IMR-90 (cell line): Measurements from ENCODE around the gene ZNF2. TPM values are rescaled to one million over a fixed set of nuclear protein-coding genes. Genes with fewer than 3 reads are reported as not detected.
A peak's percentile ranks its signal among the peaks of the same experiment; 100 is the strongest.

Source experiments
- ATAC-seq: fragments of 200-7000 bp; cut with Tn5 transposase; 2 replicates; pipeline ENCODE4 v1.9.1; 2020; ENCODE audit warnings: low read depth, mild to moderate bottlenecking, moderate library complexity
- BruUV-seq: library from RNA; stranded (reverse); fragments of 400-500 nt; replicated peaks from 2 replicates; lab custom pipeline; 2021; lab: Mats Ljungman, UMichigan
- CTCF ChIA-PET: fragments of 300-600 bp; formaldehyde crosslinking; extraction: SDS; loops from one replicate; lab custom pipeline; 2021; ENCODE audit warnings: antibody characterized with exemption; lab: Yijun Ruan, JAX
- POLR2A ChIA-PET: fragments of 300-600 bp; sonication (Branson Sonifier 250); formaldehyde crosslinking; loops from one replicate; lab custom pipeline; 2022; ENCODE audit warnings: antibody characterized with exemption; ENCODE audit not compliant: unreplicated experiment; lab: Charles Lee
- DNase-seq: peaks from one replicate; pipeline ENCODE4 v3.0.0; 2013
- H2AFZ ChIP-seq: replicated peaks from 2 replicates; pipeline ENCODE3; 2013; ENCODE audit warnings: low read length, mild to moderate bottlenecking; ENCODE audit not compliant: poor library complexity
- H2AK5ac ChIP-seq: 2 replicates; pipeline ENCODE4 v1.6.1; 2013; ENCODE audit warnings: low read depth, low read length, inconsistent platforms
- H2AK9ac ChIP-seq: replicated peaks from 2 replicates; pipeline ENCODE3; 2013; ENCODE audit warnings: mild to moderate bottlenecking, low read depth, low read length, moderate library complexity; ENCODE audit not compliant: poor library complexity
- H2BK120ac ChIP-seq: 2 replicates; pipeline ENCODE4 v1.6.1; 2013; ENCODE audit warnings: low read depth, low read length, inconsistent platforms
- H2BK15ac ChIP-seq: 3 replicates; pipeline ENCODE4 v1.6.1; 2013; ENCODE audit warnings: low read depth, low read length, inconsistent platforms
- H2BK20ac ChIP-seq: 2 replicates; pipeline ENCODE4 v1.6.1; 2013; ENCODE audit warnings: low read depth, mild to moderate bottlenecking, inconsistent platforms, low read length, moderate library complexity
- H2BK5ac ChIP-seq: 2 replicates; pipeline ENCODE4 v1.6.1; 2013; ENCODE audit warnings: mild to moderate bottlenecking, low read depth, low read length, inconsistent platforms; ENCODE audit not compliant: poor library complexity, severe bottlenecking
- H3K14ac ChIP-seq: replicated peaks from 2 replicates; pipeline ENCODE4 v1.6.1; 2013; ENCODE audit warnings: low read depth, low read length, inconsistent platforms
- H3K18ac ChIP-seq: 2 replicates; pipeline ENCODE4 v1.6.1; 2013; ENCODE audit warnings: low read depth, low read length, control low read depth
- H3K23ac ChIP-seq: 2 replicates; pipeline ENCODE4 v1.6.1; 2013; ENCODE audit warnings: low read depth, low read length, inconsistent platforms
- H3K27ac ChIP-seq: 2 replicates; pipeline ENCODE4 v1.5.1; 2013; ENCODE audit warnings: mild to moderate bottlenecking, control low read depth, low read length; ENCODE audit not compliant: insufficient read depth
- H3K27me3 ChIP-seq: 2 replicates; pipeline ENCODE4 v1.6.1; 2013; ENCODE audit warnings: low read length; ENCODE audit not compliant: control insufficient read depth, insufficient read depth
- H3K36me3 ChIP-seq: 2 replicates; pipeline ENCODE4 v1.6.1; 2013; ENCODE audit warnings: low read length, mixed read lengths; ENCODE audit not compliant: control insufficient read depth, insufficient read depth
- H3K4ac ChIP-seq: 2 replicates; pipeline ENCODE4 v1.6.1; 2013; ENCODE audit warnings: low read depth, low read length, inconsistent platforms
- H3K4me1 ChIP-seq: 2 replicates; pipeline ENCODE4 v1.6.1; 2013; ENCODE audit warnings: low read length, mixed read lengths; ENCODE audit not compliant: control insufficient read depth, insufficient read depth
- H3K4me2 ChIP-seq: 2 replicates; pipeline ENCODE4 v1.6.1; 2013; ENCODE audit warnings: low read depth, mild to moderate bottlenecking, control low read depth, low read length, moderate library complexity
- H3K4me3 ChIP-seq: 2 replicates; pipeline ENCODE4 v1.5.1; 2013; ENCODE audit warnings: low read depth, mild to moderate bottlenecking, control low read depth, low read length, moderate library complexity; ENCODE audit not compliant: insufficient read depth
- H3K56ac ChIP-seq: 2 replicates; pipeline ENCODE4 v1.6.1; 2013; ENCODE audit warnings: low read length, inconsistent platforms; ENCODE audit not compliant: insufficient read depth; ENCODE audit errors: extremely low read depth
- H3K79me1 ChIP-seq, 2 experiments: 2 replicates each; pipeline ENCODE4 v1.6.1; 2013; ENCODE audit warnings: low read length in 2 of 2, inconsistent platforms in 1 of 2, low read depth in 1 of 2
- H3K9ac ChIP-seq: 2 replicates; pipeline ENCODE4 v1.6.1; 2013; ENCODE audit warnings: low read depth, low read length, control low read depth
- H3K9me1 ChIP-seq: 2 replicates; pipeline ENCODE4 v1.6.1; 2013; ENCODE audit warnings: low read length, inconsistent platforms; ENCODE audit not compliant: insufficient read depth
- H3K9me3 ChIP-seq: 2 replicates; pipeline ENCODE4 v1.6.1; 2013; ENCODE audit warnings: low read length; ENCODE audit not compliant: control insufficient read depth, insufficient read depth
- H4K20me1 ChIP-seq: 2 replicates; pipeline ENCODE4 v1.6.1; 2013; ENCODE audit warnings: low read length, inconsistent platforms; ENCODE audit not compliant: insufficient read depth
- H4K5ac ChIP-seq: 2 replicates; pipeline ENCODE4 v1.6.1; 2013; ENCODE audit warnings: mild to moderate bottlenecking, low read depth, low read length, control low read depth
- H4K8ac ChIP-seq, 2 experiments: 2 replicates each; pipeline ENCODE4 v1.6.1; 2013; ENCODE audit warnings: low read depth in 2 of 2, low read length in 2 of 2, control low read depth in 1 of 2, inconsistent platforms in 1 of 2
- H4K91ac ChIP-seq: 2 replicates; pipeline ENCODE4 v1.6.1; 2013; ENCODE audit warnings: low read depth, low read length, inconsistent platforms; ENCODE audit not compliant: insufficient read depth
- BHLHE40 ChIP-seq: fragments of 150-350 bp; IDR thresholded peaks from 2 replicates; pipeline ENCODE4 v1.6.1; 2016; ENCODE audit warnings: mild to moderate bottlenecking, low read depth, low read length
- CEBPB ChIP-seq: IDR thresholded peaks from 2 replicates; pipeline ENCODE4 v1.6.1; 2012; ENCODE audit warnings: low read depth, low read length, improper control_type of control experiment
- WGBS, 2 experiments: methylation state at CpG; one replicate each; pipeline versions ENCODE4 v1.1.5 to v1.1.7; 2013; ENCODE audit warnings: missing lambda C conversion rate in 2 of 2; ENCODE audit not compliant: insufficient read length in 1 of 2; ENCODE audit errors: extremely low coverage in 2 of 2; 5-methylcytosine and 5-hydroxymethylcytosine counted together
- dilution Hi-C: fragments of 300-500 bp; cut with HindIII; formaldehyde crosslinking; loops from one replicate; pipeline ENCODE4 v1.14.3; 2018; ENCODE audit warnings: low sequenced_read_pairs; ENCODE audit not compliant: unreplicated experiment
- in situ Hi-C: fragments of 300-500 bp; cut with MboI; formaldehyde crosslinking; loops from 3 replicates; pipeline ENCODE4 v1.14.3; 2019; ENCODE audit warnings: low sequenced_read_pairs, inconsistent platforms, mixed read lengths
- intact Hi-C: fragments of 100-400 bp; cut with micrococcal nuclease; formaldehyde crosslinking; loops from 2 replicates; pipeline ENCODE4 v1.10.0; 2022
- polyA plus RNA-seq, 3 experiments: library from polyadenylated mRNA; depleted of rRNA; stranded (reverse); fragments of >200 nt; gene quantifications; 2 replicates each; pipeline ENCODE4 v1.2.3, GENCODE V29; 2012; ENCODE audit warnings: low replicate concordance in 1 of 3
- total RNA-seq: library from RNA; depleted of rRNA; stranded (reverse); fragments of >200 nt; gene quantifications from 2 replicates; pipeline ENCODE4 v1.2.3, GENCODE V29; 2012

Gene ZNF2
- total and polyA plus RNA-seq, 2 of the 4 experiments (the other 2 are of a cell fraction), result 2.7 to 7.3 TPM

- Histone ChIP-seq H4K20me1 (no peaks in the 10 kb centered on the region), H3K36me3 (no peaks in the 10 kb centered on the region), H2BK20ac (no peak overlapping the region), H4K5ac (peak overlapping the region; percentile 88), H2BK15ac (no peak overlapping the region), H2AFZ (peak overlapping the region; percentile 100), H3K56ac (peak overlapping the region; percentile 37; the same call in 1 of the 2 replicates), H3K9me1 (no peaks in the 10 kb centered on the region), H3K79me1 (peaks cover 19 to 24% of the 10 kb centered on the region in 2 experiments), H2BK120ac (no peak overlapping the region), H3K14ac (peak overlapping the region; percentile 72), H3K27ac (peak overlapping the region; percentile 81), H3K27me3 (no peaks in the 10 kb centered on the region), H3K9ac (peak overlapping the region; percentile 95), H3K4ac (peak overlapping the region; percentile 89), H3K18ac (no peak overlapping the region), H4K91ac (peak overlapping the region; percentile 69; the same call in 1 of the 2 replicates), H3K4me3 (peak overlapping the region; percentile 77), H2AK9ac (peak overlapping the region; percentile 68), H3K9me3 (no peaks in the 10 kb centered on the region), H4K8ac (peak overlapping the region; percentile 95), H3K4me1 (no peaks in the 10 kb centered on the region), H3K23ac (peak overlapping the region; percentile 91), H3K4me2 (peak overlapping the region; percentile 94), H2AK5ac (peak overlapping the region; percentile 41; the same call in 1 of the 2 replicates), H2BK5ac (peak overlapping the region; percentile 79)
- ChIA-PET POLR2A (no interaction called here), CTCF (no interaction called here)
- intact Hi-C loops, result loop anchor here (5.0 kb wide), 2 partner anchors 41 to 44 kb away; partner anchors contain the start of genes MRPS5 and ZNF892
- no TSS peak for BruUV-seq
- WGBS, 2 experiments, result 72% methylated on average over 2 of the region's 16 CpGs; no CpG with 5 or more reads in 1 of the 2 experiments
- dilution Hi-C loops, result no loop called here
- in situ Hi-C loops, result no loop called here
- TF ChIP-seq BHLHE40 (no peak), CEBPB (peak; percentile 47; the same call in 1 of the 2 replicates)
- DNase-seq (no peak), ATAC-seq (peak; percentile 25)
Observed at GRCh38 chr2:95166065-95166763, 605 bp downstream of the ZNF2 start.
